Measurements from ENCODE around the gene ZNF215. TPM values are rescaled to one million over a fixed set of nuclear protein-coding genes. Genes with fewer than 3 reads are reported as not detected.

ZNF215 gene
- total and polyA plus RNA-seq, 4 donors, result 0.07 to 0.42 (median 0.20) TPM

GRCh38 chr11:6979365-6979764, 53.1 kb downstream of the ZNF215 start:
- no peaks in the 10 kb centered on the region for H3K4me1 ChIP-seq (ENCODE audit: control insufficient read depth in 4 of 4, insufficient read depth in 4 of 4, low read length in 3 of 4)
- no peak overlapping the region for H3K27ac ChIP-seq (ENCODE audit: low read depth in 1 of 2, low read length in 2 of 2)
- no peaks in the 10 kb centered on the region for H3K9me3 ChIP-seq (ENCODE audit: control insufficient read depth in 4 of 4, low read length in 3 of 4)
- TF ChIP-seq NR2F2 (IDR thresholded peaks at IDR 0.05), result no peak
- TF ChIP-seq ATF3 (IDR thresholded peaks at IDR 0.05), result no peak
- no peak for TF ChIP-seq CTCF (IDR thresholded peaks at IDR 0.05; ENCODE audit: low read depth, low read length, missing input control)
- no peak for TF ChIP-seq FOXA1 (IDR thresholded peaks at IDR 0.05)
- no peak for TF ChIP-seq ZBTB33 (IDR thresholded peaks at IDR 0.05)
- TF ChIP-seq MAX (IDR thresholded peaks at IDR 0.05), result no peak
- no peak for TF ChIP-seq EGR1 (IDR thresholded peaks at IDR 0.05; ENCODE audit: low read depth in 2 of 2)
- TF ChIP-seq TAF1 (conservative IDR thresholded peaks at IDR 0.05), result no peak
- TF ChIP-seq HNF4A (conservative IDR thresholded peaks at IDR 0.05), result no peak
- no peak for TF ChIP-seq RXRA (IDR thresholded peaks at IDR 0.05)
- TF ChIP-seq RAD21 (IDR thresholded peaks at IDR 0.05), result no peak
- H3K4me3 ChIP-seq (ENCODE audit: low read depth in 1 of 3, low read length in 3 of 3), result no peak overlapping the region
- H3K36me3 ChIP-seq (ENCODE audit: control insufficient read depth in 4 of 4, insufficient read depth in 3 of 4, low read depth in 1 of 4, low read length in 3 of 4), result no peaks in the 10 kb centered on the region
- WGBS, result 72% methylated on average over 2 of the region's 2 CpGs
- no peaks in the 10 kb centered on the region for H3K27me3 ChIP-seq (ENCODE audit: control insufficient read depth in 4 of 4, insufficient read depth in 4 of 4, low read length in 3 of 4)
- H3K9ac ChIP-seq (ENCODE audit: low read depth in 1 of 2, low read length in 2 of 2), result no peak overlapping the region
- DNase-seq (ENCODE audit: low spot score), result no peak

GRCh38 chr11:6986487-6986886, 60.3 kb downstream of the ZNF215 start:
- Histone ChIP-seq H3K27ac (ENCODE audit: low read depth in 1 of 2, low read length in 2 of 2) (no peak overlapping the region), H3K36me3 (ENCODE audit: control insufficient read depth in 4 of 4, insufficient read depth in 3 of 4, low read depth in 1 of 4, low read length in 3 of 4) (no peaks in the 10 kb centered on the region), H3K4me1 (ENCODE audit: control insufficient read depth in 4 of 4, insufficient read depth in 4 of 4, low read length in 3 of 4) (no peaks in the 10 kb centered on the region), H3K4me3 (ENCODE audit: low read depth in 1 of 3, low read length in 3 of 3) (no peak overlapping the region), H3K27me3 (ENCODE audit: control insufficient read depth in 4 of 4, insufficient read depth in 4 of 4, low read length in 3 of 4) (no peaks in the 10 kb centered on the region), H3K9me3 (ENCODE audit: control insufficient read depth in 4 of 4, low read length in 3 of 4) (peaks cover 0 to 3% (median 0%) of the 10 kb centered on the region in 4 donors), H3K9ac (ENCODE audit: low read depth in 1 of 2, low read length in 2 of 2) (no peak overlapping the region)
- TF ChIP-seq NR2F2 (IDR thresholded peaks at IDR 0.05) (no peak), FOXA2 (IDR thresholded peaks at IDR 0.05) (no peak), SP1 (IDR thresholded peaks at IDR 0.05) (no peak), JUND (IDR thresholded peaks at IDR 0.05) (no peak)
- no peak for DNase-seq (ENCODE audit: low spot score)
- WGBS, result 56% methylated on average over 1 of the region's 1 CpG

- TF ChIP-seq RXRA (IDR thresholded peaks at IDR 0.05) (no peak), SP1 (IDR thresholded peaks at IDR 0.05) (no peak), JUND (IDR thresholded peaks at IDR 0.05) (no peak), HNF4A (conservative IDR thresholded peaks at IDR 0.05) (no peak), ZBTB33 (IDR thresholded peaks at IDR 0.05) (no peak), HNF4G (IDR thresholded peaks at IDR 0.05) (no peak), RAD21 (IDR thresholded peaks at IDR 0.05) (no peak), FOXA1 (IDR thresholded peaks at IDR 0.05) (no peak), NR2F2 (IDR thresholded peaks at IDR 0.05) (no peak), YY1 (IDR thresholded peaks at IDR 0.05) (no peak), CTCF (IDR thresholded peaks at IDR 0.05; ENCODE audit: low read depth, low read length, missing input control) (no peak), TAF1 (conservative IDR thresholded peaks at IDR 0.05) (no peak), MAX (IDR thresholded peaks at IDR 0.05) (no peak)
- Histone ChIP-seq H3K27me3 (ENCODE audit: control insufficient read depth in 4 of 4, insufficient read depth in 4 of 4, low read length in 3 of 4) (no peaks in the 10 kb centered on the region), H3K9me3 (ENCODE audit: control insufficient read depth in 4 of 4, low read length in 3 of 4) (peaks cover 0 to 3% (median 0%) of the 10 kb centered on the region in 4 donors), H3K4me3 (ENCODE audit: low read depth in 1 of 3, low read length in 3 of 3) (no peak overlapping the region), H3K36me3 (ENCODE audit: control insufficient read depth in 4 of 4, insufficient read depth in 3 of 4, low read depth in 1 of 4, low read length in 3 of 4) (no peaks in the 10 kb centered on the region), H3K9ac (ENCODE audit: low read depth in 1 of 2, low read length in 2 of 2) (no peak overlapping the region), H3K4me1 (ENCODE audit: control insufficient read depth in 4 of 4, insufficient read depth in 4 of 4, low read length in 3 of 4) (no peaks in the 10 kb centered on the region), H3K27ac (ENCODE audit: low read depth in 1 of 2, low read length in 2 of 2) (no peak overlapping the region)
- DNase-seq (ENCODE audit: low spot score), result no peak
Measured at GRCh38 chr11:6988506-6988905, 62.3 kb downstream of the ZNF215 start.

Data from liver (tissue), 9 donors.